ENCODE measurements around the gene ITSN1.

Gene ITSN1

DNA sequence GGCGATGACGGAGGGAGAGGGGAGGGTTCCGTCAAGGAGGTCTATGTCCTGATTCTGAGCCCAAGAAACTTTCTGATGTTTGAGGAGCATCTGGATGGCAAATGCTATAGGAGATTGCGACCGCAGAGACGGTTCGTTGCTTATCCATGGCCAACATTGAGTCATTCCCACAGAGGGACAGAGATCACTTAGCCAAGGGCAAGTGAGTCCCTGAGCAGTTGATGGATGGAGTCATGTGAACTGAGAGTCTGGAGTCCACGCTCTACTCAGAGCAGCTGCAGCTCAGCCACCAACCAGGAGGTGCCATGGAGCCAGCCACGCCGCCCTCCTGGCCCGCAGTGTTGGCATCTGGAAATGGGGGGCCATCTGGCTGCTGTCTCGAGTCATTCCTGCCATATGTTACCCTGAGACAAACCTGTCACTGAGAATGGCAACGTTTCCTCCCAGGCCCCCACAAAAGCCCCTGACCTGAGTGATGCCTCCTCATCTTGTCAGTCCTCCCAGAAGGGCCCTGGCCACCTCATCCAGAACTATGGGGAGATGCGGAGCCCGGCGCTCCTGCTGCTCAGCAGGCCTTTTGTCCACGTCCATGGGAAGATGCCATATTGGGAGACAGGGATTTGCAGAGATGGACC is 214.7 kb downstream of the ITSN1 start:
- H3K36me3 Mint-ChIP-seq (ENCODE audit: low read depth) = no peaks in the 10 kb centered on the region
- no peak overlapping the region for H3K4me3 Mint-ChIP-seq
- no peaks in the 10 kb centered on the region for H3K27me3 Mint-ChIP-seq (ENCODE audit: low read depth)
- H3K27ac Mint-ChIP-seq = no peak overlapping the region
- H3K9me3 Mint-ChIP-seq = no peaks in the 10 kb centered on the region
- H3K4me1 Mint-ChIP-seq = peaks cover 21% of the 10 kb centered on the region
- TF ChIP-seq, protein P1, sequence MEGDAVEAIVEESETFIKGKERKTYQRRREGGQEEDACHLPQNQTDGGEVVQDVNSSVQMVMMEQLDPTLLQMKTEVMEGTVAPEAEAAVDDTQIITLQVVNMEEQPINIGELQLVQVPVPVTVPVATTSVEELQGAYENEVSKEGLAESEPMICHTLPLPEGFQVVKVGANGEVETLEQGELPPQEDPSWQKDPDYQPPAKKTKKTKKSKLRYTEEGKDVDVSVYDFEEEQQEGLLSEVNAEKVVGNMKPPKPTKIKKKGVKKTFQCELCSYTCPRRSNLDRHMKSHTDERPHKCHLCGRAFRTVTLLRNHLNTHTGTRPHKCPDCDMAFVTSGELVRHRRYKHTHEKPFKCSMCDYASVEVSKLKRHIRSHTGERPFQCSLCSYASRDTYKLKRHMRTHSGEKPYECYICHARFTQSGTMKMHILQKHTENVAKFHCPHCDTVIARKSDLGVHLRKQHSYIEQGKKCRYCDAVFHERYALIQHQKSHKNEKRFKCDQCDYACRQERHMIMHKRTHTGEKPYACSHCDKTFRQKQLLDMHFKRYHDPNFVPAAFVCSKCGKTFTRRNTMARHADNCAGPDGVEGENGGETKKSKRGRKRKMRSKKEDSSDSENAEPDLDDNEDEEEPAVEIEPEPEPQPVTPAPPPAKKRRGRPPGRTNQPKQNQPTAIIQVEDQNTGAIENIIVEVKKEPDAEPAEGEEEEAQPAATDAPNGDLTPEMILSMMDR (IDR thresholded peaks at IDR 0.05; ENCODE audit: unreplicated experiment in 3 of 3) = no peak

DNA sequence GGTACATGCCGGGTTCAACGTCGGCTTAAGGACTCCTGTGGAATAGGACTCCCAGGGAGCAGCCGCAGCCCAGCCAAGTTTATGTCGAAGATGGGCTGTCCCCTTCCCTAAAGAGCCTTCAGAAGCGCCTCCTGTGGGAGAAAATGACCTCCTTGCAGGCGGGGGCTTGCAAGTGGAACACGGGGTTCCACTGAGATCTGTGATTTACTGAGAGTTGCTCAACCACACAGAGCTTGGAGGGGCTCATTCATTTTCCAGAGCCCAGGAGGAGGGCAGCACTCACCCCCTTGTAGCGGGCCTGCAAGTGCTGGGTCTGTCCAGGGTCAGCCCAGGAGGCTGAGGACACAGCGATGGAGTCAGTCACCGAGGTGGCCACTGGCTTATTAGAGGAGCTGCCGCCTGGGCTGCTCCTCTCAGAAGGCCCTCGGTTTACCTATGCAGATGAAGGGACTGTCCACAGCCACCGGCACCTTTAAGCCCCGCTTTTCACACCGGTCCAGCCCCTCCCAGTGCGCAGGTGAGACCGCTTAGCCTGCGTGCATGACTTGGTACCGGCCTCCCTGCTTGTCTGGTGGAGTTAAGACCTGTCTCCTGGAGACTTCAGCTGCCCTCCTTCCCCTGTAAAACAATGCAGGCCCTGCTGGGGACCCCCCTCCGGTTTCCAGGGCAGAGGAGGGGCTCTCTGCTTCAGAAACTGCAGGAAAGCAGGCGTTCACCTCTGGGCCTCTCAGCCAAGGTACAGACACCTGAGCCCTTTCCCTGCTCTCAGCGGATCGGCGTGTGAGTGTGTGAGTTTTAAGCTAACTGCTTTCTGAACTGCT is 215.8 kb downstream of the ITSN1 start:
- no peaks in the 10 kb centered on the region for H3K36me3 Mint-ChIP-seq (ENCODE audit: low read depth)
- H3K4me1 Mint-ChIP-seq = peaks cover 15% of the 10 kb centered on the region
- TF ChIP-seq, protein P1 (IDR thresholded peaks at IDR 0.05; ENCODE audit: unreplicated experiment in 3 of 3) = no peak
- peak overlapping the region in 2 of 3 experiments; percentile 13 to 26 for H3K27ac Mint-ChIP-seq
- no peak overlapping the region for H3K4me3 Mint-ChIP-seq
- H3K9me3 Mint-ChIP-seq = no peaks in the 10 kb centered on the region
- H3K27me3 Mint-ChIP-seq (ENCODE audit: low read depth) = no peaks in the 10 kb centered on the region

DNA sequence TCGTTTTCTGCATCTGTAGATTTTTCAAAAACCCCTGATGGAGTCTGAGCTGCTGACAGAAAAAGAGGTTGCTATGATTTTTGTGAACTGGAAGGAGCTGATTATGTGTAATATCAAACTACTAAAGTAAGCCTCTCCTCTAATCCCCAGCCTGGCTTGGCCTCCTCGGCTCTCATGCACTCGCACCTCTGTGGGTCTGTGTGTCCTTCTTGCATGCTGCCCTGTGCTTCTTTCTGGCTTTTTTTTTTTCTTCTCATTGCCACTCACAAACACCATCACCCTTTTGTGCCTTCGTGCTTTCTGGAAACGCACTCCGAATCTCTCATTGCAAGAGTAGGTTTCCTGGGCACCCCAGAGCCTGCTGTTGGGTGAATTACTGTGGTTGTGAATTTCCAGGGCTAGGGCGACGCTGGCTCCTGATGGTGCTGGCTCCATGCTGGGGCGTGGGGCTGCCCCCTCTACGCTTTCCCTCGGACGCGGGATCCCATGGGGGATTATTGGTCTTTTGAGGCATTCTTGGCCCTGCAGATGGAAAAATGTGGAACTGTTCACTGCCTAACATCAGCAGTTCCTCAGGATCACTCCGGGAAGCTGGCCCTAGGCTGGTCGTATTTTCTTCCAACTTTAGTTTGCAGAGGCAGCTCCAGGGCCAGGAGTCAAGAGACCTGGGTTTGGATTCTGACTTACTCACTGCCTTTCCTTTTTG is 216.5 kb downstream of the ITSN1 start:
- Mint-ChIP-seq H3K27me3 (ENCODE audit: low read depth) (no peaks in the 10 kb centered on the region), H3K27ac (peak overlapping the region; percentile 13 to 26 (median 26)), H3K4me3 (no peak overlapping the region), H3K9me3 (no peaks in the 10 kb centered on the region), H3K36me3 (ENCODE audit: low read depth) (no peaks in the 10 kb centered on the region), H3K4me1 (peaks cover 15% of the 10 kb centered on the region)
- TF ChIP-seq, protein P1 (IDR thresholded peaks at IDR 0.05; ENCODE audit: unreplicated experiment in 3 of 3) = no peak

DNA sequence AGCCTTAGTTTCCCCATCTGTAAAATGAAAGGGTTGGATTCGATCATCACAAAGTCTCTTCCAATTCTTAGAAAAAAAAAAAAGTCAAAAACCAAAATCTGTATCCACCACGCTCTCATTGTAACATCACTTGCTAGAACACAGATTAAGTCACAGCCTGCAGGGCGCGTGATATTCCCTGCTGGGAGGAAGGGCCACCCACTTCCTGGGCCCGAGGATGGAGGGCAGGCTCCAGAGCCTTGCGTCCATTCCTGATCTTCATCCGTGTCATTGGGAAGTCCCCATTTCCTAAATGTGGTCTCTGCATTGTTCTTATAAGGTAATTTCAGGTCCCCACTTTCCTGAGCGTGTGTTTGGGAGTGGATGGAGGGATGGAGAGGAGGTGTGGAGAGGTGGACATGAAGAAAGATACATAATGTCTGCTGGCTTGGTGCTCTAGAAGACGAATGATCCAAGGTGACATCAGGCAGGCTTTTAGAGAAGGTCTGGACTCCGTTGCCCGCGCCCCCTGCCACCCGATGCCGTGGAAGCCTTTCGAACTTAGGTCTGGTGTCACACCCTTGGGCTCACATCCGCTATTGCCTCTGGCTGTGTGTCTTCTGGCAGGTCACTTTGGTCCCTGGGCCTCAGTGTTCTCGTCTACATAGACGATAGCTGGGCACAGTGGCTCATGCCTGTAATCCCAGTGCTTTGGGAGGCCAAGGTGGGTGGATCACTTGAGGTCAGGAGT is 217.2 kb downstream of the ITSN1 start:
- H3K27ac Mint-ChIP-seq = peak overlapping the region in 1 of 3 experiments; percentile 26

DNA sequence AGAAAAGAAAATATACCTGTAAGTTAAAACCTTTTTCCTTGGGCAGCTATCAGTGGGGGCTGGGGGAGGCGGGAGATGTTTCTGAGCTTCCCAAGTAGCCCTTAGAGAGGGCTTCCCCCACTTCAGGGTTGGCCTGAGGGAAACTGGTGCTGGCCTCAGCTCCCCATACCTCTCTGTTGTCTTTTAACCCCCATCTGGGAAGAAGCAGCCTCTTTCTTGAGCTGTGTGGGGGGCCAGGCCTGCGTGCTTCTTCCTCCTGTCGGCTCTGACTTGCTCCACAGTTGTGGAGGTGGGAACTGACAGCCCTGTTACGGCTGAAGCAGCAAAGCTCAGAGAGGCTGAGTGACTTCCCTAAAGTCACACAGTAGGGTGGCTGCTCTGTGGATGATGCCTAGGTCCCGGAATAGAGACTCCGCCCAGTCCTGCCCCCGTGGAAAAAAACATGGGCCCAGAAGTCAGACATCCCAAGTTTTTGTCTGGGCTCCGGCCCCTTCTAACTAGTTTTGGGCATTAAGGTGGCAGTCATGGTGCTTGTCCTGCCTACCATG is 218.1 kb downstream of the ITSN1 start:
- Mint-ChIP-seq H3K27me3 (ENCODE audit: low read depth) (peaks cover 3% of the 10 kb centered on the region), H3K4me3 (no peak overlapping the region), H3K36me3 (ENCODE audit: low read depth) (no peaks in the 10 kb centered on the region), H3K9me3 (no peaks in the 10 kb centered on the region), H3K4me1 (peaks cover 11% of the 10 kb centered on the region), H3K27ac (no peak overlapping the region)
- TF ChIP-seq, protein P1 (IDR thresholded peaks at IDR 0.05; ENCODE audit: unreplicated experiment in 3 of 3) = no peak

More for the DNA sequence above, 217.2 kb downstream of the ITSN1 start:
- Mint-ChIP-seq H3K9me3 (no peaks in the 10 kb centered on the region), H3K36me3 (ENCODE audit: low read depth) (no peaks in the 10 kb centered on the region), H3K4me3 (no peak overlapping the region), H3K27me3 (ENCODE audit: low read depth) (no peaks in the 10 kb centered on the region), H3K4me1 (peaks cover 11% of the 10 kb centered on the region)
- TF ChIP-seq, protein P1 (IDR thresholded peaks at IDR 0.05; ENCODE audit: unreplicated experiment in 3 of 3) = no peak
